HG03060 (cell line): Measurements from ENCODE around the gene CES2.

Experiments used
- ATAC-seq: cut with Tn5 transposase; IDR thresholded peaks from one replicate; pipeline ENCODE4 v1.9.1; 2021; ENCODE audit warnings: low read depth, moderate number of reproducible peaks; ENCODE audit not compliant: unreplicated experiment

The CES2 gene

DNA sequence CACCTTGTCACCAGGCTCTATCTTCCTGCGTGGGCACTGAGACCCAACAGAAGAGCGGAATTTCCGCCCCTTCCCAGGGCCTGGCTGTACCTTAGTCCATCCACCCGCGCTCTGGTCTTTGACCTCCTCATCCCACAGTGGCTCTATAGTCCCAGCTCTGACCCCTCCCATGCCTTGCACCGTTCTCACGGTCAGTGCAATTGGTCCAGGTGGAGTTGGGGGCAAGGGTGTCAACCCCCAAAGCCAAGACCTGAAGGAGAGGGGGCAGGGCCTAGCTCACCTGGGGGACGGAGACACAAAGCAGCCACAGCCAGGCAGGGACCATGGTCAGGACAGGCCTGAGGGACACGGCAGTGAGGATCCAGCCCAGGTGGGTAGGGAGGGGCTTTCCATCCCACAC lies 17.6 kb upstream of the CES2 start:
- ATAC-seq = no peak

DNA sequence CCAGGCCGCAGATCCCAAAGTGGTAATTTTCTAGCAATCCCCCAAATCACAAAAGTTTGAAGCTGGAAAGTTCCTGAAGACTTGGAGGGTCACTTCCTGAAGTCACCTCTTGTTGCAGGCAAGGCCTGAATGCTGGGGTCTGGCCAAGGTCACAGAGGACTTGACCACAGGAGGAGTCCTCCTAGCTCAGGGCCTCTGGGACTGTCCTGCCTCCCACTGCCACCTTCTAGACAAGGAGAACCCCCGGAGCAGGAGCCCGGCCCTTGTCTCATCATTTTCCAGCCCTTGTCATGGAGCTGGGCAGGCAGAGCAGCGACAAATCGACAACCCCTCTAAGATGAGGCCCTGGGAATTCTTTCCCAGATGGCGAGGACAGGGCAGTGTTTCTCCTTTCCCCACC lies 17.0 kb upstream of the CES2 start:
- no peak for ATAC-seq

DNA sequence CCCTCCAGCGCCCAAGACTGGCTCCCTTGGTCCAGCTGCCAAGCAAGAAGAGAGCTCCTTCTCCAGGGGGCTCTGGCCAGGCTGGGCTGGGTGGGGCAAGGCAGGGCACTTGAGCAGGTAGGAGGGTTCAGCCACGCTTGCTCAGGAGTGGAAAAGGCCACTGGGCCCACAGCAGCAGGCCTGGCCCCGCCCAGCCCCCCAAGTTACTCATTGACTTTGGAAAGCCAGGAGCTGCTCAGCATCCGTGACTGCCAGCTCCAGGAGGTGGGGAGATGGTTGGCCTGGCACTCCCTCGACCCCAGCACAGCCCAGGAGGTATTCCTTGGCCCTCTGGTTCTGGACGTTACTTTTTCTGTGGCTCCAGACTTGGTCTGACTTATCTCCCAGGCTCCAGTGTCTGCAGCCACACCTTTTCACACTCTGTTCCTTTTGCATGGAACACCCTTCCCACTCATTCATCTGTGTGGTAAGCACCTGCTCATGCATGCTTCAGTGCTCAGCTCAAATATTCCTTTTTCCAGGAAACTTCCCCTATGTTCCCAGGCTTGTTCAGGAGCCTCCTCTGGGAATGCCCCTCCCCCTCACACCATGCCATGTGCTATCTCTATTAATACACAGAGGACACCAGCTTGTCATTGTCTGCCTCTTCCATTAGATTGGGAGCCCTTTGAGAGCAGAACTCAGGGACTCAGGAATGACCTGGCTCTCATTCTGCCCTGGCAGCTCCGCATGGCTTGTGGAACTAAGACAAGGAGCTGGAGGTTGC lies 16.3 kb upstream of the CES2 start, which contains the start of gene CDH16:
CDH16 (minus strand) TSS at position 83 of the 766 bp plus-strand sequence. CDS start 820 bp downstream, outside the sequence.
- no peak for ATAC-seq

DNA sequence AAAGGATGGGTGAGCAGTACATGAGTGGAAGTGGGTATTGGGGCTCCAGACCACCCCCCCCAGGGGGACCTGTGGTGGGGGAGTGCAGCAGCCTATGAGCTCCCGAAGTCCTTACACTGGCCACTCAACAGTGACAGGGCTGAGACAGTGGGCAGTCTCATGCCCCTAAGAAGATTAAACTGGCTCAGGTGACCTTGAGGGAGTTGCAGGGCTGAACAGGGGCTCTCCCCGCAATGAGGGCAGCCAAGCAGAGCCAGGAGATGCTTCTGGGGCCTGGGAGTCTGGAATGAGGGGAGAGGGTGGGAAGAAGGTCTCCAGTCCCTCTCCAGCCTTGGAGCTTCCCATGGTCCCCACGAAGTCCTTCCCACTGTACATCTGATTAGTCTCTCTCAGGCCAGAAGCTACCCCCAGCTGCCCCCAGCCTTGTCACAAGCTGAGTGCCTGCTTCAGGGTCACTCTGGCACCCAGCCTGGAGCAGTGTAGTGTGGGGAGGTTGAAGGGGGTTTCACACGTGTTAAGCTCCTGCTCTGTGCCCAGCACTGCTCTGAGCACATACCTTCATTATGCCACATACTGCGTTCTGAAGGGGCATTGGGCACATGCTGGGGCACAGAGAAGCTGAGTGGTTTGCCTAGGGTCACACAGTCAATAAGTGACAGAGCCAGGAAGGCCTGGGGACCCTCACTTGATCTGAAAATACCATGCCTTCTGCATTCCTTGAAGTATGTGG lies 15.6 kb upstream of the CES2 start:
- no peak for ATAC-seq

DNA sequence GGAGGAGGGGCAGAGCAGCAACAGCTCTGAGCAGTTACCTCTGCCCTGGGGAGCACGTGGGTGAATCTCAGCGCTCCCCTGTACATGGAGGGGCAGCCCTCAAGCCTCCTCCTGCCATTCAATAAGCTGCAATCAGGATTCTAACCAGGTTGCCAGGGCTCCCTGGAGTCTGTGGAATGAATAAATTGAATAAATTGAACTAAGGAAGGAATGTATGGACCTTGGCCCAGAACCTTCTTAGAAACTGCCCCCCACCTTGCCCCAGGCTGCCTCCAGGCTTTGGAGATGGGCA lies 15.1 kb upstream of the CES2 start:
- ATAC-seq = no peak

DNA sequence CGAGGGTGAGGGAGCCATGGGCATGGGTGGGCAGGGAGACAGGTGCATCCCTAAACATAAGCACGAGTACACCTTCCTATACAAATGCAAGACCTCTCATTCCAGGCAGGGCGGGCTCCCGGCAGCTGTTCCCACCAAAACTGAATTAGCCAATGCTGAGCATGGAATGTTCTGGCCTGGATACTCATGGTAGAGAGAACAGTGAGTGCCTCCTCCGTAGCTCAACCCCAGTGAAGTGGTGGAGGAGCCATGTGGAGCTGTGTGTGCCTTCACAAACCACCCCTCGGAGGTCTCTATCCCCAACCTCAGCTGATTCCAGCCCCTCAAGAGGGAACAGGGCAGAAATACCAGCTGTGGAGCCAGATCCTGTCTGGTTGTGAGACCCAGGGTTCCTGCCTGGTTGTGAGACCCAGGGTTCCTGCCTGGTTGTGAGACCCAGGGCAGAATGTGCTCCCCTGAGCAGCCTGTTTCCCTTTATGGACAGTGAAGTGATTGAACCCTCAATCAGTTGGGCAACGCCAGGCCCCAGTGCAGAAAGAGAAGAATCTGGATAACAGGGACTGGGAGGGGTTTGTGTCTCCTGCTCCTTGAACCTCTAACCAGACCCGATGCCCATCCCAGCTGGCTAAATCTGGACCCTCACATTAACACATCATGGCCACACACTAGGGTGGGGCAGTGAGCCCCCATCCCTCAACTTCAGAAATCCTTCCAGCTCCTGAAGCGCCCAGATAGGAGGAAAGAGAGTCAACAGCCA lies 14.2 kb upstream of the CES2 start:
- ATAC-seq = no peak

DNA sequence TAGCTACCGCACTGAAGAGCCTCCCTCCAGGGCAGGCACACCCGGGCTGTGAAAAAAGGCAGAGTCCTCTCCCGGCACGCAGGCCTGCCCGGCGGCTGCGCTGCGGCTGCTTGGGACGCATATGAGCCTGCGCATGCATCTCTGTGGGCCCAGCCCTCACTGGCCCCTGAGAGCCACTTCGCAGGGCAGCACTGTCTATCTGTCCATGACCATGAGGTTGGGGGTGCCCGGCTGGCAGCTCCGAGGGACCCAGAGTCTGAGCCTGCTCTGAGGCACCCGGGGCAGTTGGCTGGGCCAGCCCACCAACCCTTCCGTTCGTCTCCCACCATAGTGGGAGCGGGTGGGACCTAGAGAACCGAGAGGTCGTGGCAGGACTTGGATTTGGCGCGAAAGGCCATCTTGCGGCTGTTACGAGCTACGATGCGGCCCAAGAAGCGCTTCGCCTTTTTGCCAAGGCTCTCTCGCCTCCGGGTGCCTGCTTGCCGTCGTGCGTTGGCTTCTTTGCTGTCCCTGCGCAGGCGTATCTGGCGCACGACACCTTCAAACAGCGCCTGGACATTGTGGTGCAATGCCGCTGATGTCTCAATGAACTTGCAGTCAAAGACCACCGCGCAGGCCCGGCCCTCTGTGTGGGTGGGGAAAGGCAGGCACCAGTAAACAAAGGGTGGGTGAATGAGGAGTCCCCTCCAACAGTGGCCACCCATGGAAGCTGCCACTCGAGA lies 13.4 kb upstream of the CES2 start:
- no peak for ATAC-seq

DNA sequence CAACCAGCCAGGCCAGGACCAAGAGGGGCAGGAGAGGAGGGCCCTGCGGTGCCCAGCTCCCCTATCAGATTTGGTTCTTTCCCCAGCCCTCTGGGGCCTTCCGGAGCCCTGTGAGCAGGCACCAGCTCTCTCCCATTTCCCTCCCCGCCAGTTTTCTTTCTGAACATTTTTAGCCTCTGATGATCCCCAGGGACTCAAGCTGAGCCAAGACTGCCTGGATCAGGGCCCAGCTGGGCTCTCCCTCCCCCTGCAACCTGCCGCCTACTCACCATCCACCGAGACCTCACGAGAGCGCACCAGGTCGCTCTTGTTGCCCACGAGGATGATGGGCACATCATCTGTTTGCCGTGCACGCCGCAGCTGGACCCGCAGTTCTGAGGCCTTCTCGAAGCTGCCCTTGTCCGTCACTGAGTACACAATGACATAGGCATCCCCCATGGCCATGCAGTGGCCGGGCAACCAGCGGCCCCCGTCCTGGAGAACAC lies 12.0 kb upstream of the CES2 start:
- no peak for ATAC-seq

DNA sequence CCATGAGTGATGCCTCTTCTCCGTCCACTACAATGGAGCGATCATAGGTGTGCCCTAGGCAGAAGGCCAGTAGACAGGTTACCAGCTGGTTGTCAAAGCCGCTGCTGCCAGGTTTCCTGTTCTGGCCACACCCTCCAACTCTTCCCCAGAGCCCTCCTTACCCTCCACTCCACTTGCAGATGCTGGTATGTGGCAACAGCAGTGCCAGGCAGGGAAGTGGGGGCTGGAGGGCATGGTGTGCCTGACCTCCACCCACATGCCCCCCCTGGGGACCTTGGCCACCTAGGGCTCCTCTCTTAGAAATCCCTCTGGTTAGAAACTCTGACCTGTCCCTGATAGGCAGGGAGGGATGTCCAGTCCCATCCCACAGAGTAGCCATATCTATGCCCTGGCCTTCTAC lies 11.4 kb upstream of the CES2 start:
- no peak for ATAC-seq

DNA sequence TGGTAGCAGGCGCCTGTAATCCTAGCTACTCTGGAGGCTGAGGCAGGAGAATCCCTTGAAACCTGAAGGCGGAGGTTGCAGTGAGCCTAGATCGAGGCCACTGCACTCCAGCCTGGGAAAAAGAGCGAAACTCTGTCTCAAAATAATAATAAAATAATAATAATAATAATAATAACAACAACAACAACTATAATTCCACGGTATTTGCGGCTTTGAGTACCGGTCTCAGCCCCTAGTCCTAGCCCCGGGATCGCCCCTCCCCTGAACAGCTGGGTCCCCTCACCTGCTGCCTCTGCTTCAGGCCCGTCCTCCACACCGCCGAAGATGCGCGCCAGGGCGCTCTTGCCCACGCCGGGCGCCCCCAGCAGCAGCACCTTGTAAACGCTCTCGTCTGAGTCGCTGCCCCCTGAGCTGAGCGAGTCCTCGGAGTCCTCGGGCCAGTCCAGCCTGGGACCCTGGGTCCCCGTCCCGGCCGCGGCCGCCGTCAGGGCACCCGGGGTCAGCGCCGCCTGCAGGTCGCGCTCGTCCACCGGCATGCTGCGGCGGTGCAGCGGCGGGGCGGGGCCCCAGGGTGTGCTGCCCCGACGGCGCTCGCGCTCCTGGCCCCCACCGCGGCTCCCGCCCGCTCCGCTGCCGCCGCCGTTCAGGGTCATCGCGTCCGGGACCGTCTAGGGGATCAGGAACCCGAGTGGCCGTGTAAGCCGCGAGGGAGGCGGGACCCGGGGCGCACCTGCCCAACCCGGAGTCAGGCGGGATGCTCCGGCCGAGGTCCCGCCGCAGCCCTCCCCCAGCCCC lies 10.6 kb upstream of the CES2 start:
- ATAC-seq = no peak

DNA sequence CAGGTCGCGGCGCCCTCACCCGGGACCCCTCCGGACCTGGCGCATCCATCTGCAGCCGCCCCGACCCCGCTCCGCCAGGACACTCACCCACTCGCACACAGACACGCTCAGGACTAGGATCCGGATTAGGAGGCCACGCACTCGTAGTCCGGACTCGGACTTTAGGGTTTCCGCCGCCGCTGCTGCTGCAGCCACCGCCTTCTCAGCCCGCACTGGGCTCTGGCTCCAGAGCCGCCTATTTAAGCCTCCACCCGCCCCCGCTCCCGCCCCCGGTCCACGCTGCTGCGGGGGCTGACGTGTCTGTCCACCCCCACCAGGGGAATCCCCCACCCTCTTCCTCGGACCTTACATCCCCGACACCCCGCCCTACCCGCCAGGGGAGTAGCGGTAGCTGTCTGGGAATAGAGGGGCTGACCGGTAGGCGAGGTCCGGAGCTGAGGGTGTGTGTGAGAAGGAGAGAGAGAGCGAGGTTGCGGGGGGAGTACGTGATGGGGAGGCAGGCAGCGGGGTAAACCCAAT lies 9.9 kb upstream of the CES2 start, which contains the start of gene RRAD:
RRAD (minus strand) TSS at position 214 of the 519 bp plus-strand sequence. CDS start 356 bp downstream, outside the sequence.
- no peak for ATAC-seq

DNA sequence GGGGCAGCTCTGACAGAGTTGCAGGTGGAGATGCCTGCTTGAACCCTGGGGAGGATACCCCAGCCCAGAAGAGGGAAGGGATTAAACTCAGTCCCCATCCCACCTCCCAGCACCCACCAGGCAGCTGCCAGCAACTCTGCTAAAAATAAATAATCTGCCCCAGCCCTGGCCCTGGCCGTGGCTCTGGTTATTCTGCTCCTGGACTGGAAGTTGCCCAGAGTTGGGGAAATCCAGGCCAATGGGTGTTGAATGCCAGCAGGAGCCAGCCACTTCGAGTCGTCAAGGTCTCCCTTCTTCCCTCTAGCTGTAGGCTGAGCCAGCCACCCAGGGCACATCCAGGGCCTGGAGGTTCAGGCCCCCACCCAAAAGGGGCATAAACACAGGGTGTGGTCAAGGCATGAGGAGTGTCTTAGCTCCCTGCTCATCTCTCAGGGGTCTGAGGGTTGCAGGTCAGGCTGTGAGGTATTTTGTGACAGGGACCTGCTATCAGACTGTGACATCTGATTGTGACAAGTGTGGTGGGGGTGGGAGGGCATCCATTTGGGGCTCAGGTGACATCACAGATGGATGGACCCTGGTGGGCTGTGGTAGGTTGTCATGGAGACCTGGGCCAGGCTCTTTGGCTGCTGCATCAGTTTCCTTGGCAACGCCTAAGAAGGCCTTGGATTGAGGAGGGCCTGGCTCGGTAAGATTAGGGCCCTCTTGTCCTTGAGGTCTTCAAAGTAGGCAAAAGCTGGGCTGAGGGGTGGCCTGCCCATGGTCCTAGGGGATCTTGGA lies 9.0 kb upstream of the CES2 start:
- ATAC-seq = no peak

DNA sequence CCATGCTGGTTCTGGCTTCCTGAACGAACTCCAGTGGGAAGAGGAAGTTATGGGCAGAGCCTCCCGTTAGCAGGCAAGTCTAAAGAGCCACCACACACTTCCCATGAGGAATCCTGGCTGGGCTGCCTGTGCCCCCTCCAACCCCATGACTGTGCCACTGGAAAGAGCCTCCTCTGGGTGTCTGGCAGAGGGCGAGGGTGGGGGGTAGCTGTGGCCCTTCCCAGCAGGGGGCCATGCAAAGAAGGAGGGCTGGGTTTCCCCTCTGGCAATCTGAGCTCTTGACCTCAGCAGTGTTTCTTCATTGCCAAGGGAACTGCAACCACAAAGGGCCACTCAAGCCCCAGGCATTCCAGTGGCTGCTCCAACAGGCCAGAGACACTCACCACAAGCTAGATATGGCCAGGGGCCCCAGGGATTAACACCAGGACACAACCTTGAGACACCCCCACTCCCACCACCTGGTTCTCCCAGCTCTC lies 8.3 kb upstream of the CES2 start:
- no peak for ATAC-seq

DNA sequence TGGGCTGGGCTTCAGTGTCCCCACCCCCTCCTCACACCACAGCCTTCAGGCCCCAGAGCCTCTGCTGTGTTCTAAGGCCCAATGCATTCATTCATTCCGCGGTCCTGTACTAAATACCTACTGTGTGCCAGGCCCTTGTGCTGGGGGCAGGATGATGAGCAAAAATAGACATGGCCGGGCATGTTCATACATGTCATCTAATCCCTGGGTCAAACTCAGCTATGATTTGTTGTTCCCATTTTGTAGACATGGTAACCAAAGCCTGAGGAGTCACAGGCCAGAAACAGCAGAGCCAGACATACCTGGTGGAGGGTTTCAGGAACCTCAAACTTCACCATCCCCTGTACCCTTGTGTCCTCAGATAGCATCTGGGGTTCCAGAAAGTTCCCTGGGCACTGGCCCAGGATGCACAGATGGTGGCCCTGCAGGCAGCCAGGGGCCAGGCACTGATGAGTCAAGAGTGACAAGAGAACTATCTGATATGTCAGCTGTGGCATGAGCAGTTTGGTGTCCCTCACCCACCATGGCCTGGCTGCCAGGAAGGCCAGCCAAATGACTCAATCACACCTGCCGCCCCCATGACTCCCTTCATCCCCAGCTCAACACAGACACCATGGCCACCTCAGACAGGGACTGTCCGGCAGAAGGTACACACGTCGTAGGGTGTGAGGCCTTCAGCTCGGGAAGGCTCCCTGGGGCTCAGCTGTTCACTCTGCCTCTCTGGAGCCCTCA lies 7.2 kb upstream of the CES2 start:
- no peak for ATAC-seq

DNA sequence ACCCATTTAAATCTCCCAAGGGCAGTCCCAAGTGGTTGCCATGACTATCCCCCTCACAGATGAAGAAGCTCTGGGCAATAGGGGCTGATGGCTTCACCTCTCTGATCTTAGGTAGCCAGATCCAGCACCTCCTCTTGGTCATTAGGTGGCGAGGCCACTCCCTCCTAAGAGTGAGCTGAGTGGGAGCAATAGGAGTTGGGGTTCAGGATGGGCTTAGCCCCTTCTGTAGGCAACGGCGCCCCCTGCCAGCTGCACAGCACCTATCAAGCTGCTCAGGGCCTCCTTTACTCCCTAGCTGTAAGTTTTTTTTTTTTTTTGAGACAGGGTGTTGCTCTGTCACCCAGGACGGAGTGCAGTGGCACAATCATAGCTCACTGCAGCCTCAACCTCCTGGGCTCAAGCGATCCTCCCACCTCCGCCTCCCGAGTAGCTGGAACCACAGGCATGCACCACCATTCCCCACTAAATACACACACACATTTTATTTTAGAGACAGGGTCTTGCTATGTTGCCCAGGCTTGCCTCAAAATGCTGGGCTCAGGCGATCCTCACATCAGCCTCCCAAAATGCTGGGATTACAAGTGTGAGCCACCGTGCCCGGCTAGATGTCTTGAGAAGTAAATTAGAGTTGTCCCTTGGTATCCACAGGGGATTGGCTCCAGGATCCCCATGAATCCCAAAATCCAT lies 6.5 kb upstream of the CES2 start:
- ATAC-seq = no peak

DNA sequence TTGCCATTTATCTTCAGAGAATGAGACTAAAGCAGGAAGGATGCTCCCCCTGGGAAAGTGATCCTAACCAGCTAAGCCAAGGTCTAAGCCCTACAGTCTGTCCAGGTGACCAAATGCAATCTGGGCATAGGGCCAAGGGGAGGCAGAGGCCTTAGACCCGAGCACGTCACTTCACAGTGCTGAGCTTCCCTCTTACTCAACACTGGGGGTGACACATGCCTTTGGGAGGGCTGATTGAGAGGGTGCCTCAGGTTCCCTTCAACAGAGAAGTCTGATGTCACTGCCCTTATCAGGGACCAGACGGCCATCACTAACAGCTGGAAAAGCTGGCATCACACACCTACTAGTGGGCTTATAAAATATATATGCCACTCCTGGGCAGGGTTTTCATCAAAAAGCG lies 5.1 kb upstream of the CES2 start:
- ATAC-seq = no peak

DNA sequence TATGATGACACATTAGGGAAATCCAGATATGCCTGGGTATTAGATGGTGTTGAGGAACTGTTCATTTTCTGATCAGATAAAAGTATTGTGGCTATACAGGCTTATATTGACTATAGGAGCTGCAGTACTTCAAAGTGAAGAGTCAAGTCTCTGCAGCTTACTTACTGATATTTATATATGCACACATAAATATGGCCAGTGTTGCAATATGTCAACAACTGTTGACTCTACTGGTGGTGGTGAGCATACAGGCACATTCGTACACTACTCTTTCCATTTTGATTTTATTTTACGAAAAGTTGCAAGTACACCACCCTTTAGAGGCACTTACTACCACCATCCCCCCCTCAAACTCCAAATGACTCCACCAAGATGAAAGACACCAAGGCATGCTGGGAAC lies 3.7 kb upstream of the CES2 start:
- no peak for ATAC-seq
